GM18951 (cell line): ENCODE results near the gene HSD11B1L.
"Not testable (repeated sequence)": the region's sequence is repeated elsewhere in the genome, so short reads cannot be mapped to it uniquely, and the experiment has no call there.

ENCODE experiments used
- POLR2A ChIP-seq: IDR thresholded peaks from 4 replicates; pipeline ENCODE4 v1.6.1; 2011; ENCODE audit warnings: mild to moderate bottlenecking; ENCODE audit not compliant: insufficient read length, insufficient read depth; ENCODE audit errors: extremely low read depth
- in situ Hi-C: fragments of 300-500 bp; cut with MboI; formaldehyde crosslinking; loops from one replicate; pipeline ENCODE4 v1.12.0; 2022; ENCODE audit warnings: low sequenced_read_pairs, mixed read lengths, inconsistent platforms; ENCODE audit not compliant: unreplicated experiment

Gene HSD11B1L

GRCh38 chr19:5727453-5728050, 46.7 kb downstream of the HSD11B1L start:
- in situ Hi-C loops = no loop called here
- TF ChIP-seq POLR2A = no peak

- in situ Hi-C loops = not testable (repeated sequence)
Observed at GRCh38 chr19:5733172-5733571, 52.3 kb downstream of the HSD11B1L start.
